Measurements from ENCODE around the gene POP4.

The POP4 gene

DNA sequence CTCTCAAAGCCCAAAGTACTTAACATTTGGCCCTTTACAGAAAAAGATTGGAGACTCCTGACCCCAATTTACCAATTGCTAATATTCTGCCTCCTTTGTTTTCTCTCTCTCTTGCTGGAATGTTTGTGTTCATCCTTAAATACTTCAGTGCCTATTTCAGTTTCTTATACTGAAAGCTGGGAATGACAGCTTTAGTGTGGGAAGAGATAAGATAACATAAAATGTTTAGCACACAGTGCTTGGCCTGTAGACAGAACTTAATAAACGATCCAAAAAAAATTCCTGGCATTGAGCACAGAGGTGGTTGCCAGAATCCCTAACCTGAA is 56.2 kb downstream of the POP4 start:
- DNase-seq (ENCODE audit: low spot score) = peak; percentile 56

DNA sequence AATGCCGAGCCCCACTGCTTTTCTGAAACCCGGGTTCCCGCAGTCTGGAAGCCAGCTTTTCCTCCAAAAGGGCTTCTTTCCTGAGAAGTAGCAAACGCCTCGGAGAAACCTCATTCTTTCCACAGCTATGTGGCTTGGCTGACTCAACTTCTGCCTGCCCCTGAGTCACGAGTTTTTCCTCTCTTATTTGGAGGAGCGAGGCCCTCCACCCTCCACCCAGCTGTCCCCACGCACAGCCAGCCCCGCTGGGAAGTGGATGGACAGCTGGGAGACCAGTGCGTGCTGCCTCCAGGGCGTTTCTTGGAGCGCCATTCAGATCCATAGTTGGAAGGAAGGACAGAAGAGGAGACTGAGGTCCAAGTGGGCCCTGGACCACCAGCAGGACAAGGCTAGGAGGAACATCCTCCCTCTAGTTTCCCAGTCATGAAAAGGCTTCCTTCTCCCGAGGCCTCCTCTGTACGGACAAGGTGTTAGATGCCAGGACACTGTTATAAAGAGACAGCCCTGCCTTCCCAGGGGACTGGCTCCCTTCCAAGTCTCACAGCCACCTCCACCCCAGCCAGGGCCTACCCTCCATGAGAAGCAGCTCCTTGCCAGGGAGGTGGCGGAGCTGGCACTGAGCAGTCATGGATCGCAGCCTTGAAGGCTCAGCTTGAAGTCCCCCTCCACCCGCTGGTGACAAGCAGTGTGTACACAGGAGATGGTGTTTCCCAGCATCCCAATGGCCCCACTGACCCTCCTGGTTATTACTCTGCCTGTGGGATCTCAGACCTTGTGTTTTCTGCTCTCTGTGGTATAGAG is 56.7 kb downstream of the POP4 start:
- DNase-seq (ENCODE audit: low spot score) = peak; percentile 83

DNA sequence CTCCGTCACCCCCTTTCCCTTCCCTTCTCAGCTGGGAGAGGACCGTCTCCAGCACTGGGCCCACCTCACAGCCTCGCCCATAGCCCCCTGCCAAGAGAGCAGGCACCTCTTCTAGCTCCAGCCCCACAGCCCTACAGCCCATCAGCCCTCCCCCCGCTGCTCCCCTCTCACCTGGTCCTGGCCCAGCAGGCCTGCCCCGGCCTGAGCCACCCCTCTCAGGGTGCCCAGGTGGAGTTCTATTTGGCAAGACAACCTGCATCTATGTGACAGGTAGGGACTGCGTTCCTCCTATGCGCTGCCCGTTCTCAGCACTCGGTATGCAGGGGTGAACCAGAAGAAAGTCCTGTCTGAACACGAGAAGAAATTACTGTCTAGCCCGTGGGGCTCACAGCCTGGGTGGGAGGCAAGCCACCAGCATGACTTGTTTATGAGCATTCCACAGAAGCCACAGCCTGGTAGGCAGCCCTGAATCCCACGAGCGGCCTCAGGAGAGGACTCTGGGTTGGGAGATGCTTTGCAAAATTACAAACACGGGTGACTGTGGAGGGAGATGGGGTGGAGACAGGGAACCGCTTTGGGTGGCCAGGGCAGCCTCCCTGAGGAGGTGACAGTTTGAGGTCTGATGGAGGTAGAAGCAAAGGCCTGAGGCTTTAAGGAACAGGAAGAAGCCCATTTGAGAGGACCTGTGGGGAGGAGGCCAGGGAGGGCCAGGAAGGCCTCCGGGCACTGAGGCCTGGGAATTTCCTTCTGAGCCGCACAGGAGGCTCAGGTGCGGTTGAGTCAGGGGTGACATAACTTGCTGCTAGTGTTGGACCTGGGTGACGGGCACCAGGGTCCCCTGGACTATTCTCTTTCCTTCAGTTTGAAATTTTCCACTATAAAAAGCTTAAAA is 58.0 kb downstream of the POP4 start:
- no peak for DNase-seq (ENCODE audit: low spot score)

DNA sequence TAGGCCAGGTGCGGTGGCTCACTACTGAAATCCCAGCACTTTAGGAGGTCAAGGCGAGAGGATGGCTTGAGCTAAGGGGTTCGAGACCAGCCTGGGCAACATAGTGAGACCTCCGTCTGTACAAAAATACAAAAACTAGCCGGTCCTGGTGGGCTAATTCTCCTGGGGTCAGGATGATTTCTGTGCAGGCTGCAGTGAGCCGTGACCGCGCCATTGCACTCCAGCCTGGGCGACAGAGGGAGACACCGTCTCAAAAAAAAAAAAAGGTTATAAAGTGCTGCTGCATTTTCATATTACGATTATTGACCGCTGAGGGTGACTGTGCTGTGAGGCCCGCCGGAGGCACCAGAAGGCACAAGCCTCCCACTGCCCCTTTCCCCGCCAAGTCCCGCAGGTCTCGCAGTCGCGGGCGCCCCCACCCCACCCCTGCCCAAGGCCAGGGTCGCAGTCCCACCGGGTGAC is 58.7 kb downstream of the POP4 start:
- DNase-seq (ENCODE audit: low spot score) = no peak

DNA sequence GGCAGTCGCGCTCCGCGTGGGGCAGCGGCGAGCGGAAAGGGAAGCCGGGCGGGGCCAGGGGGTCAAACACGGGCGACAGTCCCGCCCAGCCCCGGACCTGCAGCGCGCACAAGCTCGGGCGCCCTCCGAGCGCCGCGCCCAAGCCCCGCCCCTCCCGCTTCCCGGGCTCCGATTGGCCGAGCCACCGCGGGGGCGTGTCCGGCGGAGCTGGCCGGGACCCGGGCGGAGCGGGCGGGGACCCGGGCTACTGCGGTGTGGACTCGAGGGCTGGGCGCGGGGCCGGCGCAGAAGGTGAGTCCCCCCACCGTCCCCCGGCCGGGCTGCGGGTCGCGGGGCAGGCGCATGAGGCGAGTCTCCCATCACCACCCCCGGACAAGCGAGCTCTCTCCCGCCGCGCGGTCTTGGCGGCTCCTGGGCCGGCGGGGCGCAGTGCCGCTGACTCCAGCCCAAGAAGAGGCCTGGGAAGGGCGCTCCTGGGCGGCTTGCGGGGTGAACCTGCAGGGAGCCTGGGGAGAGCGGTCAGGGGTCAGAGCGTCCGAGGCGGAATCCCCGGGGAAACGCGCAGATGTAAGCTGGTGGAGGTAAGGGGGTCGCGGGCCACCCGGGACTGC is 59.2 kb downstream of the POP4 start, which contains the start of gene PLEKHF1:
Gene PLEKHF1, plus strand, starts transcription at position 247 of the 611 bp plus-strand sequence. CDS start 8,379 bp downstream, outside the sequence.
- DNase-seq (ENCODE audit: low spot score) = peak; percentile 81

DNA sequence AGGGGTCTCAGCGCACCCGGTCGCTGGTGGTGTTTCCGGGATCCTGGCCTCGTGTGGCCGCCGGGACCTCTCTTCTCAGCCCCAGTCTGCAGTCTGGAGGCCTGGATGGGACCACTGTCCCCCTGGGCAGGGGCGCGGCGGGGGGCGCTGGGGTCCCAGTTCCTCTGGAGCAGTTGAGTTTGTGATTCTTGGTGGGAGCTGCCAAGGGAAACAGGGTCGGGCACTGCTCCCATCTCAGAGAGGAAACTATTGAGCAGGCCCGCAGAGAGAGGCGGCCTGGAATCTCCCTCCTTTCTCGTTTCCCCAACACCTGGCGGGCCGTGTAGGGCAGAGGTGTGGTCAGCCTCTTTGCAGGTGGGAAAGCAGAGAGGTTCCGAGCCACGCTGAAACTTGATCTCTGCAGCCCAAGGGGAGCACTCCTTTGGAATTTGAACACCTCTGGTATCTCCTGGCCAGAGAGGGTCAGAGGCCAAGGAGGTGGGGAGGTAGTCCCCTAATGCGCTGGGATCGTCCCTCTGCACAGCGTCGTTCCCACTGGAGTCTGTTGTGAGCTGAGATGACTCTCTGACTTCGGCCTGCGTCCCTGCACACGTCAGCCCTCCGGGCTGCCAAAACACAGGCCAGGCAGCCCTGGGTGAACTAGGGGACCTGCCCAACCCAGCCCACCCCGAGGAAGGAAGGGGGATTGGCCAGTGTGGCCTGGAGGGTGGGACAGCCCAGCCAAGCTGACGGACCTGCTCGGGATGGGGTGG is 59.9 kb downstream of the POP4 start:
- peak; percentile 51 for DNase-seq (ENCODE audit: low spot score)

All from cerebellar cortex (tissue), 1 donor.